Keratinocyte (primary cell): ENCODE measurements around the gene MMEL1.

Experiments
- EZH2 ChIP-seq: IDR thresholded peaks from one replicate; pipeline ENCODE4 v1.6.1; 2012; ENCODE audit warnings: inconsistent platforms, mild to moderate bottlenecking, low read length, moderate library complexity
- TF ChIP-seq, protein P1 (sequence below), 3 experiments: IDR thresholded peaks in 1 of 3; conservative IDR thresholded peaks in 1 of 3; optimal IDR thresholded peaks in 1 of 3; 2 replicates in 2 of 3; 3 replicates in 1 of 3; pipeline versions ENCODE3 to v1.5.1; 2011; ENCODE audit warnings: low read length in 3 of 3, mild to moderate bottlenecking in 3 of 3, moderate library complexity in 2 of 3, control low read depth in 1 of 3, inconsistent platforms in 1 of 3; ENCODE audit not compliant: insufficient read depth in 2 of 3; ENCODE audit errors: extremely low read depth in 1 of 3

DNA sequence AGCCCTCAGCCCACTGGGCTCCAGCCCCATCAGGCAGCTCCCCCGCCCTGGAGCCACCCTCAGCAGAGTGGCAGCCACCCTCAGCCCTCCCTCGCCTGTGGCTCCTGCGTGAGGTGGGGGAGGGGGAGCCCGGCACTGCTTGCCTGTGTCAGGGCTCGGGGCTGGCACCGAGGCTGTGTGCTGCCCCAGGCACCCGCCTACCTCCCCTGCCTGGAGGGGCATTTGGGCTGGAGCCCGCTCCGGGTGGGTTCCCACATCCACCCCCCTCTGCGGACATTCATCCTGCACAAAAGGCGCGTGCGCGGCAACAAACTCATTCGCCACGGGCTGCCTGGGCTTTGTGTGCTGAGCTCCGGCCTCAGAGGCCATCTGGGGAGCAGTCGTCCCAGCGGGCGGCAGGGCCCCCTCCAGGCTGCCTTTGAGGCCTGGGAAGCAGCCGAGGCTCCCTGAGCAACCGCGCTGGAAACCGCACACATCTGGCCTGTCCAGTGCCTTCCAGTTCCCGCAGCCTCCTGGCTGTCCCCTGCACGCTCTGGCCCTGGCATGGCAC lies 89.2 kb downstream of the MMEL1 start:
- TF ChIP-seq, protein P1, sequence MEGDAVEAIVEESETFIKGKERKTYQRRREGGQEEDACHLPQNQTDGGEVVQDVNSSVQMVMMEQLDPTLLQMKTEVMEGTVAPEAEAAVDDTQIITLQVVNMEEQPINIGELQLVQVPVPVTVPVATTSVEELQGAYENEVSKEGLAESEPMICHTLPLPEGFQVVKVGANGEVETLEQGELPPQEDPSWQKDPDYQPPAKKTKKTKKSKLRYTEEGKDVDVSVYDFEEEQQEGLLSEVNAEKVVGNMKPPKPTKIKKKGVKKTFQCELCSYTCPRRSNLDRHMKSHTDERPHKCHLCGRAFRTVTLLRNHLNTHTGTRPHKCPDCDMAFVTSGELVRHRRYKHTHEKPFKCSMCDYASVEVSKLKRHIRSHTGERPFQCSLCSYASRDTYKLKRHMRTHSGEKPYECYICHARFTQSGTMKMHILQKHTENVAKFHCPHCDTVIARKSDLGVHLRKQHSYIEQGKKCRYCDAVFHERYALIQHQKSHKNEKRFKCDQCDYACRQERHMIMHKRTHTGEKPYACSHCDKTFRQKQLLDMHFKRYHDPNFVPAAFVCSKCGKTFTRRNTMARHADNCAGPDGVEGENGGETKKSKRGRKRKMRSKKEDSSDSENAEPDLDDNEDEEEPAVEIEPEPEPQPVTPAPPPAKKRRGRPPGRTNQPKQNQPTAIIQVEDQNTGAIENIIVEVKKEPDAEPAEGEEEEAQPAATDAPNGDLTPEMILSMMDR (optimal IDR thresholded peaks at IDR 0.05 in 1 of 3, IDR thresholded peaks at IDR 0.05 in 1 of 3, conservative IDR thresholded peaks at IDR 0.05 in 1 of 3; ENCODE audit: extremely low read depth in 1 of 3, insufficient read depth in 2 of 3, low read length in 3 of 3) = no peak
- TF ChIP-seq EZH2 = no peak
